SK-N-MC (cell line): ENCODE data around the gene ARHGAP31.

Experiments used
- EZH2 ChIP-seq: fragments of 200-600 bp; sonication (generic); IDR thresholded peaks from one replicate; pipeline ENCODE4 v1.6.1; 2017; ENCODE audit warnings: antibody characterized with exemption
- FOXP2 ChIP-seq: optimal IDR thresholded peaks from 2 replicates; pipeline ENCODE3; 2011; ENCODE audit warnings: mild to moderate bottlenecking, moderate library complexity; ENCODE audit not compliant: insufficient read depth; ENCODE audit errors: extremely low read length, control extremely low read depth
- POLR2AphosphoS5 ChIP-seq: IDR thresholded peaks from 2 replicates; pipeline ENCODE4 v1.6.1; 2012; ENCODE audit warnings: mild to moderate bottlenecking, low read depth, low read length, borderline replicate concordance

DNA sequence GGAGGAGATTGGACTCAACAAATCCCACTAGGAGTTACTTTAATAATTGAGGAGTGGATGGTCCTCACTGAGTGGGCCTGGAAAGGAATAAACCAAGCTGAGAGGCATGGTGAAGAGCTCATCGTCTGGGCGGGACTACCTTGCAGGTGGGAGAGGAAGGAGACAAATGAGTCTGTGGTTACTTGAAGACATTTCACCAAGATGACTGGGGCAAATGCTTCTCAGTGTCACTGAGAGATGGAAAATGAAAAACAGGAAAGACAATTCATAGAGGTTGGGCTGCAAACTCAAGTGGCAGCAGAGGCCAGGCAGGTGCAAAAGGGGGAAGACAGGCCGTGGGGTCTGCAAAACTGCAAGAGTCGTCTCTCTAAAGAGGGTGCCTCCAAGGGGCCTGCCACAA lies 1.5 kb upstream of the ARHGAP31 start:
- TF ChIP-seq FOXP2: no peak
- no peak for TF ChIP-seq POLR2AphosphoS5
- no peak for TF ChIP-seq EZH2
